NCI-H1417 treated with DMSO at 0.1 percent for 48 hours (cell line): ENCODE measurements around the gene SPATA6.
"Not testable (repeated sequence)": the region's sequence is repeated elsewhere in the genome, so short reads cannot be mapped to it uniquely, and the experiment has no call there.

Experiments used
- DNase-seq: peaks from one replicate; lab custom pipeline; 2025; lab: John Stamatoyannopoulos, UW

Gene SPATA6

DNA sequence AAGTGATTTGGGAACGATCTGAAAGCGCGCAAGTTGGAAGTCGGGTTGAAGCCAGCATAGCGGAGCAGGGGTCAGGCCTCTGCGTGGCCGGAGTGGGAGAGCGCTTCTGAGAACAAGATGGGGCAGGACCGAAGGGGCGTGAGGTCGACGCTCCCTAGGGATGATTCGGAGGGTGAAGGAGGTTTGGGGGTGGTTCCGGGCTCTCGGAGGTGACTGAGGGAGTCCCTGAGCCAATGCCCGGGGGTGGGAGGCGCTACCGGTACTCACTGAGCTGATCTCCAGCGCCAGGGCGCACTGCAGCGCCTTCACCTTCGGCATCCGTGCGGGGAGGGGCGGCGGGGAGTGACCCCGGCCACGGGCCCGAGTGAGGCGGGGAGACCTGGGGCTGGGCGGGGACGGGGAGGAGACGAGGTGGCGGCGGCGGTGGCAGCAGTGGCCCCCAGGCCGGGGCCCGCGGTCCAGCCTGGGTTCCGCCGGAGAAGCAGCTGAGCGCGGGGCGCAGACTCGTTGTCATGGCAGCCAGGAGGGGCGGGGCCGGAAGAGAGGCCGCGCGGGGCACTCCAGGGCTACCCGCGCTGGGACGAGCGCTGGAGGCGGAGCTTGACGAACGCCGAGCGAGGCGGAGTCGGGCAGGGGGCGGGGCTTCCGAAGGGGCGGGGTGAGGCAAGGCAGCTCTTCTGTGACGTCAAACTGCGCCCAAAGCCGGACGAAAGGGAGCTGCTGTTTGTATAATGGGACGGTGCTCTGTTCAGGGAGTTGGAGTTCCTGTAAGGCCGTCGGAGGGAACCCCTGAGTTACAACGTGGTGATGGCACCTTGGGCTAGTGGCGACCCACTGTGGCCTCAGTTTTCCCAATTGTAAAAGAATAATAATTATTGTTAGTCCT, at the start of gene SPATA6:
TSS of gene SPATA6 (minus strand) at position 514 of the 886 bp plus-strand sequence. CDS start at position 318, 196 bp downstream.
- DNase-seq, result peak; percentile 36

DNA sequence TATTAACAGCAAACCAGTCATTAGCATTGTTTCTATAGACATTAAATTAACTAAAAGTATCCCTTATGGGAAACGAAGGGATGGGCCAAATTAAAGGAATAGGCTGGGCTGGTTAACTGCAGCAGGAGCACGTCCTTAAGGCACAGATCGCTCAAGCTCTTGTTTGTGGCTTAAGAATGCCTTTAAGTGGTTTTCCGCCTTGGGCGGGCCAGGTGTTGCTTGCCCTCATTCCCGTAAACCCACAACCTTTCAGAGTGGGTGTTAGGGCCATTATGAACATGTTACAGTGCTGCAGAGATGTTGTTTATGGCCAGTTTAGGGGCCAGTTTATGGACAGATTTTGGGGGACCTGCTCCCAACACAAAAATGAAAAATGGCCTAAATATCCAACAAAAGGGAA, 47.9 kb upstream of the SPATA6 start:
- not testable (repeated sequence) for DNase-seq

DNA sequence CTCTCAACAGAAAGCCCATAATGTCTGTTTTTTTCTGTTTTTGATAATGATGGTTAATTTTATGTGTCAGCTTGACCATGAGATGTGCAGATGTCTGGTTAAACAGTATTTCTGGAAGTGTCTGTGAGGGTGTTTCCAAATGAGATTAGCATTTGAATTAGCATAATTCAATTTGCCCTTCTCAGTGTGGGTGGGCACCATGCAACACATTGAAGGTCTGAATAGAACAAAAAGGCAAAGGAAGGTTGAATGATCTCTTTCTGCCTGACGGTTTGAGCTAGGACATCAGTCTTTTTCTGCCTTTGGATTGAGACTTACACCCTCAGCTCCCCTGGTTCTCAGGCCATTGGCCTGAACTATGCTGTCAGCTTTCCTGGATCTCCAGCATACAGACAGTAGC, 34.9 kb upstream of the SPATA6 start:
- DNase-seq, result no peak

DNA sequence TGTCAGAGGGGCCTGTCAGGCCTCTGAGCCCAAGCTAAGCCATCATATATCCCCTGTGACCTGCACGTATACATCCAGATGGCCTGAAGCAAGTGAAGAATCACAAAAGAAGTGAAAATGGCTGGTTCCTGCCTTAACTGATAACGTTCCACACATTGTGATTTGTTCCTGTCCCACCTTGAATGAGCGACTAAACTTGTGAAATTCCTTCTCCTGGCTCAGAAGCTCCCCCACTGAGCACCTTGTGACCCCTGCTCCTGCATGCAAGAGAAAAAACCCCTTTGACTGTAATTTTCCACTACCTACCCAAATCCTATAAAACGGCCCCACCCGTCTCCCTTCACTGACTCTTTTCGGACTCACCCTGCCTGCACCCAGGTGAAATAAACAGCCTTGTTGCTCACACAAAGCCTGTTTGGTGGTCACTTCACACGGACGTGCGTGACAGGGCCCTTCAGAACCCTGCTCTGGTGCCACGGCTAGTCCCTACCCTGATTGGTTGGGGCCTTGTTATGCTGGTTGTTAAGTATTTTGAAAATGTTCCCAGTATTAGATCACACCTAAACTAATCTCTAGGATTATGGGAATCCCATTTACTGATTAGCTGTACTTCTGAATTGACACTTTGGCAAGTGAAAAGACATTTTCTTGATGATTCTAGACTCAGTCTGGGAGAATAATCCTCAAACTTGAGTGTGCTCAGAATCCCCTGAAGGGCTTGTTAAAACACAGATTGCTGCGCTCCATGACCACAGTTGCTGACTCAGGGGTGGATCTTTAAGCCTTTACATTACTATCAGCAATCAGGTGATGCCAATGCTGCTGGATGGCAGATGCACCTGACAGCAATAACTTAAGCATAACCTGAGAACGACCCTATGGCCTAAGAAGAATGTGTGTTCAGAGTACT, 28.8 kb upstream of the SPATA6 start:
- no peak for DNase-seq

DNA sequence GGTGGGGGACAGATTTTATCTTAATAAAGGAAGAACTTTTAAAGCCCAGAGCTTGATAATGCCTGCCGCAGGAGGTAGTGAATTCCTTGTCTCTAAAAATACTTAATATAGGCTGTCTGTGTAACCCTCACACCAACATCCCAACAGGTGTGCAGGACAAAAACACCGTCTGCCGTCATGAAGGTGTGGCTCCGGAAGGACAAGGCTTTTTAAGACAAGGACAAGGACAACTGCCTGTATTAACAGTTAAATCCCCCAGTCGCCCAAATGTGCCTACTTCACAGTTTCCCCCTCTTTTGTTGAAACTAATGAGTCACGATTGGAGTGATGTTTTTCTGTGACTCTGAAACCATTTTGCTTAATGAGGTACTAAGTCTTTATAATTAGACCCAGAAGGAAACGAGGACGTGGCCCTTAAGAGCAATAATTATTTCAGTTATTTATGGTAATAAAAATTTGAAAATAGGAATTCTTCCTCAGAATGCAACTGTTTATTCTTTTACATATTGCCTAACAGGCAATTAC, 27.3 kb upstream of the SPATA6 start:
- no peak for DNase-seq

DNA sequence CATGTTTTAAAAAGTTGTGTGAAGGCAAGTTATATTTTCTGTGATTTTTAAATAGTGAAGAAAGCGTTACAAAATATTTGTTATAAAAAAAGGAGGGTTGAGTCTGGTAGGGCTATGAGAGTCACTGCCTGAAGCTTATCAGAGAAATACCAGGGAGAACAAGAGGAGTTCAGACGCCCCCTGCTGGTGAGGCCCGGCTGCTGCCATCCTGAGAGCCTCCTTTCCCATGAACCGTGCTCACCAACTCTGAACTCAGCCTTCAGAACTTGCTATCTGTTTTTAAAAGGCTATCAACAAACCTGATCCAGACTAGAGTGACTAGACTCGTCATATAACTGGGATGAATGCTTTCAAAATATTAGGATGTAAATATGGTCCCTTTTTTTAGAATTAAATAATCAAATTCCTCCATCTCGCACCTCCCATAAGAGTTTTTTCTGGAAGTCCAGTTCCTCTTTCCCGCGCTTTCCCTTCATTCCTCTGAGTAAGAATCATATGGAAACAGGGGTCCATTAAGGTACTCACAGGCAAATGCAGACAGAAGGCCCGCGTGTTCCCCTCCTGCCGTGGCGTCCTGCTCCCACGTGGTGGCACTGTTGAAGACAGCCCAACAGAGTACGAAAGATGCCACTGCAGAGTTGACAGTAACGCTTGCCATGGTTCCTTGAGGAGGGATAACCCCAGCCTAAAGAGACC, 26.2 kb upstream of the SPATA6 start:
- DNase-seq, result no peak

DNA sequence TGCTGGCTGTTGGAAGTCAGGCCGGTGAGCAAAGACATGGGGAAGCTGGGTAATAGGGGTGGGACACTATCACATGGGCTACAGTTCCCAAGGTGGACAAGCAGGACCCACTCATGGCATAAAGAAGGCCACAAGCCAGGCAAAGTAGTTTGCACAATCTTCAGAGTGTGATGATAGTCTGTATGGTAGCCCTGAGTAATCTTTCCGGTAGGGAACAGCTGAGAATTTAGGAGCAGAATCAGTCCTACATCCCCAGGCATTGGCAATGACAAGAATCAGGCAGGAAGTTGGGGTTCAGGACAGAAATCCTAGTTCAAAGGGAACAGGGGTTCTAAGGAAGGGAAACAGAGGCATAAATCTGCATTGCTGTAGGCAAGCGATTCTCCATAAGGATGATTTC, 23.9 kb upstream of the SPATA6 start:
- no peak for DNase-seq

DNA sequence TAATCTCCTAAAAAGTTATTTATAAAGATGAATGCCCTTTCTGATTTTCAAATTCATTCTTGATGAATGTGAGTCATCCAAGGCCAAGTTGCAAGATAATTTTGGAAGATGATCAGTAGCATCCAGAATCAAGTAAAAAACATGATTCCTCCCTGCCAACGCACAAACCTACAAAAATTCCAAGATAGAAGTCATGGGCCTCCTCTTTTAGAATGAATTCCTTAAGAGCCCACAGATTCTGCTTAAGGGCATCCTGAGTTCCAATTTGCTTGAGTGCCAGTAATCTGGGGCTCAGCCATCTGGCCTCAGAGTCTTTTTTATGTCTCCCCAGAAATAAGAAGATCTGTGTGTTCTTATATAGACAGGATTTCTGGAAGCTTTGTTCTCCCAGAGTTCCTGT, 23.2 kb upstream of the SPATA6 start:
- DNase-seq, result no peak

DNA sequence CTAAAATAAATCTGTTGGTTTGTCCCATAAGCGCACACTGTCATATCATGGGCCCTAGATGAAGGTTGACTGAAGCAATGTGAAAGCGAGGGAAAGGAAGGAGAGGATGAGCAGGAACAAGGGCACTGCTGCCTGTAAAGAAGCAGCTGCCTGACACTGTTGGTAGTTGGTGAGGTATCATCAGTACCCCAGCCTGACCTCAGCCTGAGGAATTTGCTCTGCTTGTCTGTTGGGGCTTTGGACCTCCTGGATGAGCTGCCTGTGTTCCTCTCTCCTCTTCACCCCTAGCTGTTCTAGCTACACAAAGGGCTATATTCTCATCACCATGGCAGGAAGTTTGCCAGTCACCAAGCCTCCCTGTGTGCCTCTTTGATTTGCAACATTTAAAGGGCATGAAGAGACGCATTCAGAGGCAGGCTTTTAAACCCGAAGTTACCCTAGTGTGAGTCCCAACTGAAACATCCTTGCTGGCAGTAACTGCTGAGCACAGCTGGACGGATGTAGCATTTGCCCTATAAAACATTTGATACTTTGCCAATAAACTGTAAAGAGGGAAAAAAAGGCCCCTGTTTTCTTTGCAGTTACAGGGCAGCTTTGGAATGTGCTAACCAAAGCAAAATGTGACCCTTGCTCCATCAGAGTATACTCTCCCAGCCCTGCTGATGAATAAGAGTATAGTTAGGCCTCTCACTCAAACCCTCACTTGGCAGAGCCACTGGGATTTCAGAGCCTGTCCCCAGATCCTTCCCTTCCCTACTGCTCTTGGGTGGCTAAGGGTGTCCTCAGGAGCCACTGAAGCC, 22.2 kb upstream of the SPATA6 start:
- no peak for DNase-seq

DNA sequence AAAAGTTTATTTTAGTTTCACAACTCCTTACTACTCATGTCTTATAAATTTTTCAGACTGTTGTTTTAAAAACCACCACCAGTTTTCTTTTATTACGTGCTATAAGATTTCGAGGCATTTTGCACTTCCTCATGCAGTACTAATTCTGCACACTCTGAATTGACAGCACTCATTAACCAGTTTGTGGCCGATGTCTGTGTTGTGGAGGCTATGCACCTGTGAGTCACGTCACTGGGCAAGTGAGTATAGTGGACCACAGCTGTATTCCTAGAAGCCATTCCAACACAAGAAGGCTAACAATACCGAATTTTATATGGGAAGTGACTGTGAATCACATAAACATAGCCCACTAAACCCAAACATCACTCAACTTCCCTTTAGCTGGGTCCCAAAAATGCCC, 21.0 kb upstream of the SPATA6 start:
- DNase-seq, result no peak

DNA sequence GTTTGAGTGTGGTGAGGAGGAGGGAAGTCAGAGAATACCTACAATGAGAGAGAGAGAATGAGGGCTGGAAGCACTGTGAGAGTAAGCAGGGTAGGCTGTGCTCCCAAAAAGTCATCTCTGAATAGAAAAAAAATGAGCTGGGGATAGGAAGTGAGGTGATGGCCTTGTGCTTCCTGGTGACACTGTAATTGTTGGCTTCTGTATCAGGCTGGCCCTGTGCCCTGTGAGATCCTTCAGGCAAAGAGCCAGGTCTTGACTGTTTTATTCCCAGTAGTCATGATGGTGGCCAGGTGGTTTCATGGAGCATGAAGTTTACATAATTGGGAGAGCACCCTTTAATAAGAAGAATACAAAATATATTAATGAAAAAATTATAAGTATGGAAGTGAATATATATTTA, 20.4 kb upstream of the SPATA6 start:
- no peak for DNase-seq

DNA sequence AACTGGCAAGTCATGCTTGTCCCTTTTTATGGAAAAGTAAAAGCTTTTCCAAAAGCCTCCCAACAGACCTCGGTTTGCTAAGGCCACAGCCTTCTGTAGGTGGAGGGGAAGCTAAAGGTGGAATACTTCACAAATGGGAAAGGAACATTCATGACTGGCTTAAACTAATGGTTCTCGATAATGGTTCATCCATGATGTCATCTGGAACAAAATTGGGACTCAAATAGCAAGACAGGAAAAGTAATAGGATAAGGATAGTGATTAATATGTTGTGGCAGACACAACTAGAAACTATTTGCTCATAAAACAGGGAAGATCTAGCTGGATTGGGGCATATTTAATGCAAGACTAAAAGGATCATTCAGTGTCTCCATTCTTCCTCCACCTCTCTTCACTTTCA, 16.7 kb upstream of the SPATA6 start:
- DNase-seq, result no peak

DNA sequence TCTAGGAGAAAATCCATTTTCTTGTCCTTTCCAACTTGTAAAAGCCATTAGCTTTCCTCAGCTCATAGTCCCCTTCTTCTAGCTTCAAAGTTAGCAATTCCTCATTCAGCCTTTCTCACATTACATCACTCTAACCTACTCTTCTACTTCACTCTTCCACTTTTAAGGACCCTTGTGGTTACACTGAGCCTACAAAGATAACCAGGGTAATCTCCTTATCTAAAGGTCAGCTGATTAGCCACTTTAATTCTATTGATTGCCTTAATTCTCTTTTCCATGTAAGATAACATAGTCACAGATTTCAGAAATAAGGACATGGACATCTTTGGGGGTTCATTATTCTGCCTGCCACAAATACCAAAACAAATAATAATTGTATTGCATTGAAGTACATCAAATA, 8.5 kb upstream of the SPATA6 start:
- no peak for DNase-seq

DNA sequence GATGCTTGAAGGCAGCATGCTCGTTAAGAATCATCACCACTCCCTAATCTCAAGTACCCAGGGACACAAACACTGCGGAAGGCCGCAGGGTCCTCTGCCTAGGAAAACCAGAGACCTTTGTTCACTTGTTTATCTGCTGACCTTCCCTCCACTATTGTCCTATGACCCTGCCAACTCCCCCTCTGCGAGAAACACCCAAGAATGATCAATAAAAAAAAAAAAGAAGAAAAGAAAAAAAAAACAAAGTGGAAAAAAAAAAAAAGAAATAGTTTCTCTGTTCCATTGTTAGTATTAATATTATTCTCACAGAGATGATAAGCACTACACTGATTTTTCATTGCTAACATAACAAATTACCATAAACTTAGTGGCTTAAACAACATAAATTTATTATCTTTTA, 8.0 kb upstream of the SPATA6 start:
- not testable (repeated sequence) for DNase-seq

DNA sequence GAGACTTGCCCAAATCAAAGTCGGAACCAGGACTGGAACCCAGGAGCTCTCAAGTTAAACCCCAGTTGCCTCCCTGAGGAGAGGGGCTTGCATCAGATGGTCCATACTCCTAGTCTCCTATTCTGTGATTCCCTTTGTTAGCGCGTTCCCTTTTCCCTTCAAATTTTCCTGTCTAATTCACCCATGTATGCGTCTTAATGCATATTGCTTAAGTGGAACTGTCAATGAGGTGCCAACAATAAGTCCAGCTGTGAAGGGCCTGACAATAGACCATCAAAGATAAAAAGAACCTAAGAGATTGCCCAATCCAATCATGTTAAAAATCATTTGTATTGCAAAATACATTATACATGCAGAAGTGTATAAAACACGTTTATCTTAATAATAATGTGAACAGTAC, 634 bp upstream of the SPATA6 start:
- DNase-seq, result no peak

DNA sequence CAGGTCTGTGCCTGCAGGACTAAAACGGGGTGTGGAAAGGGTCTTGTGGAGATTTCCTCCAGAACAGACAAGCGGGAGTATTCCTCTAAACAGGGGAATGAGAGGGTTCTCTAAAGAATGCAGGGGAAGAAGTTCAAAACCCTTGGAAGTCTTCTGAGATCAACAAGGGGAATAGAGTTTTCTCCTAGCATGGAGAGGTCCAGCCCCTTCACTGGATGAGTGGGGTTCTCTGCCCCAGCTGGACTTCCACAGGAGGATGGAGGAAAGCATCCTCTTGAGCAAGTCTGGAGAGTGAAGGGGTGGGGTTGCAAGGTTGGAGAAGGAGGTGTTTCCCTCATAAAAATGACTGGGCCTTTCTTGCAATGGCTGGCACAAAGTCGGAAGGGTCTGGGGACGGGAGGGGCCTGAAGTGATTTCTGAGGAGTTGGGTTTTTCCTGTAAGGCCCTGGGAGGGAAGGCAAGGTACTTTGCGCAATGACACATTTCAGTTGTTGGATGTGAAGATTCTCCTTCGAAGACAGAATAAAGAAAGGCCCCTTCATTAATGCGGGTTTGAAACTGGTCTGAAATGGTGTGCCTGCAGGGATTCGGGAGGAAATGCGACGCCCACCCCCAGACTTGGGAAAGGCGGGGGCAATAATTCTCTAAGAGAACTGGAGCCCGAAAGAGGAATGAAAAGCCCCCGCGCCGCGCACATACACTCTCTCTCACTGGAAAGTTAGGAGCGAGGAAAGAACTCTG, 884 bp downstream of the SPATA6 start:
- DNase-seq, result no peak

DNA sequence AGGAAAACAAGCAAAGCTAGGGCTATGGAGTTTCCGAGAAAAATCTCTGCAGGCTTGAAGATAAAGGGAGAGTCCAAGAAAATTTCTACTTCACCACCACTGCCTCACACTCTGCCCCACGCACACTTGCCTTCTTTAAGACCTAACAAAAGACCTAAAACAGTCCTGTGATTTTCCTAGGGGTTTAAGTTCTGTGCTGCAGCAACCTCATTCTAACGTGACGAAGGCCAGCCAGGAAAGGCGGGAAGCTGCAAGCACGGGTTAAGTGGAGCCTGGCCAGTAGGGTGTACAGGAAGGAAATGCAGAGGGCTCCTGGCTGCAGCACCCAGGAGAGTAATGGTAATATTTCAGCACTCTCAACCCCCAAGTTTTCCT, 1.5 kb downstream of the SPATA6 start:
- no peak for DNase-seq

DNA sequence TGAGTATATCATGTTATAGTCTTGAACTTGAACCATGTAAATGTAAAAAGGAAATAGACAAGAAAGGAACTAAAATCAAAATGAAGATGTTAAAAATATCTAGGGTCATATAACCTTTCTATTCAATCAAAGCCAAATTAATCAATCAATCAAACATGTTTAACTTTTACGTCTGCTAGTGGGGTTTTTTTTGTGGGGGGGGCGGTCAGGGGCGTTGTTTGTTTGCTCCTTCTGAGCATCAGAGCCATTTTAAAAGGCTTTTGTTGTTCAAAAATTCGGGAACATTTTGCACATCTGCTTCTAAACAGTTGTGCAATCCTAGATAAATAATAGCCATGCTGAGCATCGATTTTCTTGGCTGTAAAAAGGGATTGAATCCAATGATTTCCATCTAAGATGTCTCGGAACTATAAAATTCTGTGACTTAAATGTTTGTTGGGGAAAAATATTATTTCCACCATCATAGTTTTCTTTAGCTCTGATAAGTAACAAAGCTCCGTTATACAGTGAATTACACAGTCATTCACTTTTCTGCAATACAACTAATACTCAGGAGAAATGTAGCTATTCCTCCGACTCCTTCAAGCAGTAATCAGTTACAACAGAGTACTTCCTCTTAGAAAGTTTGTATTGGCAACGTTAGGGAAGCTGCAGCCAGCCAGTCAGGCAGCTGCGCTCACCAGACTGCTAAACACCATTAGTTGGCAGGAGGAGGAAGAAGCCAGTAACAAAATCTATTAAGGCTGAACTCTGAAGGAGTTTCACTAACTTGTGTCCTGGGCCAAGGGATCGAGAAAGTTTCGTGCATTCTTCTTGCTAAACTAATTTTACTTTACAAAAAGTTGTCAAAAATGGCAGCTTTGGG, 2.2 kb downstream of the SPATA6 start:
- DNase-seq, result no peak

DNA sequence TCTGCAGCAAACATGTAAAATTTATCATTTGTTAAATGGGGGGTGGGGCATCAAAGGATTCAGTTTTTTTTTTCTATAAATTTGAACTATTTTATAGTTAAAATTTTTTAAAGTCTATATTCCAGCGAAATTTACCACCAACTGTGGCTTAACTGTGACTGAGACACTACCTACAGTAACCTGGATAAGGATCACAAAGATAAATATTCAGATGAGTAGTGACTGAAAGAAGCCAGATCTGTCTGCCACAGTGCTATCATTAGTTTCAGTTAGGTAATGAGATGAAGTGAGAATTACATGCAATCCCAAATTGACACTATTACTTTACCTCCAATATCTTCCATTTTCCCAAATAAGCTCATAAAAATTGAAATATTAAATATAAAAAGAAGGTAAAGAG, 5.4 kb downstream of the SPATA6 start:
- DNase-seq, result no peak
